ENCODE results near the gene ZNF628.
A peak's percentile ranks its signal among the peaks of the same experiment; 100 is the strongest.
"Not testable (repeated sequence)": the region's sequence is repeated elsewhere in the genome, so short reads cannot be mapped to it uniquely, and the experiment has no call there.

Gene ZNF628

GRCh38 chr19:55486043-55486970 lies 9.9 kb downstream of the ZNF628 start:
- no peak for DNase-seq

DNA sequence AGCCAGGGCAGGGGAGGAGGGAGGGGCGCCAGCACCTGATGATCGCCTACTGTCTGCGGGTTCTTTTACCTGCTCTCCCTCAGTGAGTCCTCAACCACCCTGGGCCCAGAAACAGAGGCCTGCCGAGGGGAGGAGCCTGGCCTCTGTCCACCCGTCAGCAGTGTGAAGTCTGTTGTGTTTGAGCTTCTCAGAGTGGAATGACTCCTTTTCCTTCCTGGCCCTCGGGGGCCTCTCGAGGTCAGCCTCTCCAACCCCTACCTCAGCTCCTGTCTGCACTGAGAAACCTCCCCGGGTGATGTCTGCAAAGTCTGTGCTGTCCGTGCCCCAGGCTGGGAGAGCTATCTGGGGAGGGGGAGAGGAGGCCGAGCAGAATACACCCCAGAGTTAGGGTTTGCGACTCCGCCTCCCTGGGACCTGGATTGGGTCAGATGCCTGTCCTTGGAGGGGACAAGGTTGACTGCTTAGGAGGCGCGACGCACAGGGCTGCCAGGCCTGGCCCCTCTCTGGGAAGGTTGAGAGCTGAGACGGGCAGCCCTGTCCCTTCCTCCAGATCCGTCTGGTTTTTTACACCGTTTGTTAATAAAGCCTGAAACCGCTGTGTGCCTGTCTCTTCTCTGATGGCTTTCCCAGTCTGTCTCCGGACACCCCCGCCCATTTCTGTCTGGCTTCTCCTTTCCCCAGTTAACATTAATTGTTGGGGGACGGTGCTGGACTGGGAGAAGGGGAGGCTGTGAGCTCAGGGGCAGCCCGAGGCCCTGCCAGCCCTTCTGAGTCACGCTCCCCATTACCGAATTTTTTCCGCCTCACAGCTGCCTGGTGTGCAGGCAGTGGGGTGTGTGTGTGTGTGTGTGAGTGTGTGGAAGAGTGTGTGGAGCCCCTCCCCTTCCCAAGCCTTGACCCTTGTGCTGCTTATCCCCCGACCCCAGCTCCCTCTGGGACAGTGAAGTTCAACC lies 10.8 kb downstream of the ZNF628 start:
- DNase-seq, result peak; percentile 71 to 73

GRCh38 chr19:55487924-55488687 lies 11.7 kb downstream of the ZNF628 start, which contains the start of gene SSC5D:
TSS of gene SSC5D (plus strand) at chr19:55488436. CDS start at chr19:55488590, 154 bp downstream.
- no peak for DNase-seq

DNA sequence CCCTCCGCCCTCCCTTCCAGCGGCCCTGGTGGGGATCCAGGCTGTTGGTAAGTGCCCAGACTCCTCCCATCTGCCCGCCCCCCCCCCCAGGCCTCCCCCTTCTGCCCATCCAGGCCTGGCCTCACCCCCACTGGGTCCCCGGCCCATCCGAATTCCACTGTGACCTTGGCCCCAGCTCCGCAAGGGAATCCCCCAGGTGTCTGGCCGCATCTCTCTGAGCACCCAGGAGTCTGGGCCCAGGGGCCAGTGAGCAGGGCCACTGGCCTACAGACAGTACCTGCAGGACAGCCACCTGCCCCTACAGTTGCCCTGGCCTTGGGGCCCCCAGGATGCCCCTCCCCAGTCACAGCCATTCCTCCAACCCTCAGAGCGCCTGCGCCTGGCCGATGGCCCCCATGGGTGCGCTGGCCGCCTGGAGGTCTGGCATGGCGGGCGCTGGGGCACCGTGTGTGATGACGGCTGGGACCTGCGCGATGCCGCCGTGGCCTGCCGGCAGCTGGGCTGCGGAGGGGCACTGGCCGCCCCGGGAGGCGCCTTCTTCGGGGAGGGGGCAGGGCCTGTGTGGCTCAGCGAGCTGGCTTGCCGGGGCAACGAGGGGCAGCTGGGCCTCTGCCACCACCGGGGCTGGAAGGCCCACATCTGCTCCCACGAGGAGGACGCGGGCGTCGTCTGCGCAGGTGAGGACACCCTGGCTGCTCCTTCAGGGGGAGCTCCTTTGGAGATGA lies 12.7 kb downstream of the ZNF628 start:
- DNase-seq, result no peak

- DNase-seq, result no peak
Observed at GRCh38 chr19:55489711-55490477, 13.5 kb downstream of the ZNF628 start.

- no peak for DNase-seq
Observed at GRCh38 chr19:55490478-55491432, 14.3 kb downstream of the ZNF628 start.

DNA sequence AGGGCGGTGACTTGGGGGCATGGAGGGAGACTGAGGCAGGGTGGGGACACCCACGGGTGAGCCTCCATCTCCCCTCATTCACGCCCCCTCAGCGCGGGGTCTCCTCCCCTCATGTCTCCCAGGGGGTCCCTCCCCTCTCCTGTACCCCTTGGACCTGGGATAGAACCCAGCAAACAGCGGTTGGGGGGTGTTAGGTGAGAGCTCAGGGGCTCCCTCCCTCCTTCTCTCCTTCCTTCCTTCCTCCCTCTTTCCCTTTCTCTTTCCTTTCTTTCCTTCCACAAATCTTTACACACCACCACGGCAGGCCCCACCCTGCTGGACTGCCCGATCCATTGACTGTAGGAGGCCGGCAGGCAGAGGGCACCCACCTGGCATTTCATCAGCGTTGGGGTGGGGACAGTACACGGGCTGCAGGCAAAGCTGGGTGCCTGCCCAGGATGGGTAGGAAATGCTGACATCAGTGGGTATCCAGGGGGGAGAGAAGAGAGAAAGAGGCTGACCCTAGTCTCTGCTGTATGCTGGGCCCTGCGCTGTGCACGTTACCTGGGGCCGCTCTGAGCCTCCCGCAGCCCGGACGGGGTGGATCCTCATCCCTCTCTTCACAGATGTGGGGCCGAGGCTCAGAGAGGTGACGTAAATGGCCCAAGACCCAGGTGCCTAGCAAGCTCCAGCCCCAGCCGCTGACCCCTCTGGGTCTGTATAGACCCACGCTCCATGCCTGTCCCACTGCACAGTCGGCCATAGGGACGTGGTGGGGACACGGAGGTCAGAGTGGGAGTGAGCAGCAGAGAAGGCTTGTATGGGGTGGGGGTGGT lies 15.3 kb downstream of the ZNF628 start:
- no peak for DNase-seq

DNA sequence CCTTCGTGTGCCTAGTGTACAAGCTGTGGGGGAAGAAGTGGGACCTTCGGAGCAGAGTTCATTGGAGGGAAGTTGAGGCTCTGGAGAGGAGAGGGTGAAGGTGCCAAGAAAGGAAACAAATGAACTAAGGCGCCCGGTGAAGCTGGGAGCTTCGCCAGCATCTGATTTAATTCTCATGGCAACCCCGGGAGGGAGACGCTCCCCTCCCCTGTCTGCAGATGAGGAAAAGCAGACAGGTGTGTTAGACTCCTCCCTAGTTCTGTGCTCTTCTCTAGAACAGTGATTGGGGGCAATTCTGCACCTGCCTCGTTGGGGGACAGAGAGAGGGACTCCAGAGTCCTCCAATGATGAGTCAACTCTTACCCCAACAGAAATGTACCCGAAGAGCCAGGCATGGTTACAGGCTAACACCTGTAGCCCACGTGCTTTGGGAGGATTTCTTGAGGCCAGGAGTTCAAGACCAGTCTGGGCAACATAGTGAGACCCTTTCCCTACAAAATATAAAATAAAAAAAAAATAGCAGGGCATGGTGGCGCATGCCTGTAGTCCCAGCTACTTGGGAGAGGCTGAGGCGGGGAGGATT lies 16.0 kb downstream of the ZNF628 start:
- DNase-seq, result no peak

- DNase-seq, result no peak
Observed at GRCh38 chr19:55493052-55493644, 16.7 kb downstream of the ZNF628 start.

DNA sequence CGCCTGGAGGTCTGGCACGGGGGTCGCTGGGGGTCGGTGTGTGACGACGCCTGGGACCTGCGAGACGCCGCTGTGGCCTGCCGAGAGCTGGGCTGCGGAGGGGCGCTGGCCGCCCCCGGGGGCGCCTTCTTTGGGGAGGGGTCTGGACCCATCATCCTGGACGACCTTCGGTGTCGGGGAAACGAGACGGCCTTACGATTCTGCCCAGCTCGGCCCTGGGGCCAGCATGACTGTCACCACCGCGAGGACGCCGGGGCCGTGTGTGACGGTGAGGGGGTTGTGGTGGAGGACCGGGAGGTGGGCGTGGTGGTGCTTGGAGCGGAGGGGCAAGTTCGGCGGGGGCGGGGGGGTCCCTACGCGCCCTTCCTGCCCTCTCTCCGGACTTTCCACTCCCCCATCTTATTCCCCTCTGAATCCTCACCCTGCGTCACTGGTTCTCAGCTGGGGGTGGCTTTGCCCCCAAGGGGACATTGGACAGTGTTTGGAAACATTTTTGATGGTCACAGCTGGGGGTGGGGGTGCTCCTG lies 17.3 kb downstream of the ZNF628 start:
- no peak for DNase-seq

GRCh38 chr19:55494172-55494761 lies 17.9 kb downstream of the ZNF628 start:
- DNase-seq, result no peak

- no peak for DNase-seq
Observed at GRCh38 chr19:55495646-55496349, 19.4 kb downstream of the ZNF628 start.

- DNase-seq, result not testable (repeated sequence)
Observed at GRCh38 chr19:55496820-55497219, 20.4 kb downstream of the ZNF628 start.

DNA sequence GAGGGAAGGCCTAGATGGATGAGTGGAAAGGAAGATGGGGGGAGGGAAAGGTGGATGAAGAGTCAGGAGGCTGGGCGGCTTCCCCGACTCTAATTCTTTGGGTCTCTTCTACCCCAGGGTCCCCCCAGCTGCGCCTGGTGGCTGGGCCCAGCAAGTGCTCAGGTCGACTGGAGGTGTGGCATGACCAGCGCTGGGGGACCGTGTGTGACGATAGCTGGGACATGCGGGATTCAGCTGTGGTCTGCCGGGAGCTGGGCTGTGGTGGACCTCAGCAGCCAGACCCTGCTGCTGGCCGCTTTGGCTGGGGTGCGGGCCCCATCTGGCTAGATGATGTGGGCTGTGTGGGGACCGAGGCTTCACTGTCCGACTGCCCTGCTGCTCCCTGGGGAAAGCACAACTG lies 21.3 kb downstream of the ZNF628 start:
- no peak for DNase-seq

- no peak for DNase-seq
Observed at GRCh38 chr19:55498246-55498840, 21.9 kb downstream of the ZNF628 start.

- no peak for DNase-seq
Observed at GRCh38 chr19:55500368-55500952, 24.0 kb downstream of the ZNF628 start.
